Colonic mucosa (tissue), 4 donors: ENCODE data around the gene TSPYL4. TPM values are rescaled to one million over a fixed set of nuclear protein-coding genes. Genes with fewer than 3 reads are reported as not detected.

Experiments
- DNase-seq: peaks from one replicate; pipeline ENCODE4 v3.0.0-alpha.2; 2020
- H3K27ac ChIP-seq: fragments of 200-600 bp; one replicate; pipeline ENCODE4 v1.8.0; 2021
- H3K27me3 ChIP-seq: fragments of 200-600 bp; one replicate; pipeline ENCODE4 v1.8.0; 2021
- H3K36me3 ChIP-seq: fragments of 200-600 bp; one replicate; pipeline ENCODE4 v1.8.0; 2021
- H3K4me1 ChIP-seq: fragments of 200-600 bp; one replicate; pipeline ENCODE4 v1.8.0; 2021; ENCODE audit warnings: mild to moderate bottlenecking
- H3K4me3 ChIP-seq: fragments of 200-600 bp; one replicate; pipeline ENCODE4 v1.8.0; 2021
- H3K9ac ChIP-seq, 2 donors: one replicate each; pipeline ENCODE4 v1.7.0; 2013; ENCODE audit warnings: control low read depth in 2 of 2, low read depth in 2 of 2, low read length in 2 of 2
- H3K9me3 ChIP-seq: fragments of 200-600 bp; one replicate; pipeline ENCODE4 v1.8.0; 2021
- intact Hi-C: fragments of 100-400 bp; cut with DNase I; formaldehyde crosslinking; loops from one replicate; pipeline ENCODE4 v1.14.1; 2022
- total RNA-seq, 2 donors: library from RNA; stranded (reverse); fragmentation: NEBNext Ultra II Directional in 1 of 2; extraction: Animal tissue kit (Norgen Biotek cat#: 25700) in 1 of 2; gene quantifications; one replicate each; pipeline ENCODE4 v1.2.1, GENCODE V29; 2021
- TF ChIP-seq, protein P1 (sequence below): fragments of 200-600 bp; IDR thresholded peaks from one replicate; pipeline ENCODE4 v1.8.0; 2022; ENCODE audit warnings: antibody characterized with exemption, mild to moderate bottlenecking
- donor health status: healthy.
- donor health status: DM: no; HTN: no; CAD: no.
- donor health status: DM: no; HTN: no; CAD: no.

Gene TSPYL4
- total RNA-seq, 2 donors from 2014 or later = 7.0 to 8.3 TPM

DNA sequence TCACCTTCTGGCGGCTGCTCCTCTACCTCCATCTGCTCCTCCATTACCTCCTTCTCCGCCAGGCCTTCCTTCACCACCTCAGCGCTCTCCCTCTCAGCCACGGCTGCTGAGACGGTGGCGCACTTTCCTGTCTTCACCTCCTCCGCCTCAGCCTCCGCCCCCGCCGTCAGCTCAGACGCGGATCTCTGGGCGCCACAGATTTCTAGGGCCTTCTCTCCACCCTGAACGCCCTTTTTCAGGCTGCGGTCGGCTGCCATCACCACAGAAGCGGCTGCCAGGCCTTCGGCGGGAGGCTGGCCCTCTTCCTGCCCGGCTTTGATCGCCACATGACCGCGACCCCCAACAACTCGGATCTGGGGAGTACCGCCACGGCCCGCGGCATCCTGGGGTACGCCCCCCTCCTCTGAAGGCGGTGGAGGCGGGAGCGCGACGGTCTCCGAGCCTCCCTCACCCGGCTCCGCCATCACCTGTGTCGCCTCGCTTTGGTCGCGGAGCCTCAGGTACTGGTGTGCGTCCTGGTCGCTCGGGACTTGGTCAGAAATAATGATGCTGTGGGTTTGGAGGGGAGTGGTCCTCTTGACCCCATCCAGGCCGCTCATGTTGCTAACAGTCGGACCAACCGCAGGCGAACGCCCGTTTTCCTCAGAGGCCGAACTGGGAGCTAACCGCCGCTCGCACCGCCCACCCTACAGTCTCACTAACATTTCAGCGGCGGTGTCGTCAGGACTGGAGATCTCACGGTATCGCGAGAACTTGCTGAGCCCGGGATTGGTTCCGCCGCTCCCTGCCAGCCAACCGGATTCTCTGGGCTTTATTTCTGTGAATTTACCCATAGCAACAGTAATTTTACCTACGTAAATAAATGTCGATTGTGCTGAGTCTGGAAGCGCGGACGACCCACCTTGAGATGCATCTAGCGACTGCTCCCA lies 25.6 kb upstream of the TSPYL4 start, which contains the start of gene TSPYL1:
Gene TSPYL1 (minus strand): TSS at position 699 of the 929 bp plus-strand sequence. CDS start 100 bp downstream, at position 599.
- DNase-seq = peak; percentile 97
- Histone ChIP-seq H3K27me3 (no peaks in the 10 kb centered on the region), H3K36me3 (no peaks in the 10 kb centered on the region), H3K9me3 (no peaks in the 10 kb centered on the region), H3K4me1 (peaks cover 7% of the 10 kb centered on the region), H3K4me3 (peak within 1 kb of the TSS; percentile 88), H3K27ac (peak within 1 kb of the TSS; percentile 99), H3K9ac (peak within 1 kb of the TSS; percentile 94 to 98)
- TF ChIP-seq, protein P1, sequence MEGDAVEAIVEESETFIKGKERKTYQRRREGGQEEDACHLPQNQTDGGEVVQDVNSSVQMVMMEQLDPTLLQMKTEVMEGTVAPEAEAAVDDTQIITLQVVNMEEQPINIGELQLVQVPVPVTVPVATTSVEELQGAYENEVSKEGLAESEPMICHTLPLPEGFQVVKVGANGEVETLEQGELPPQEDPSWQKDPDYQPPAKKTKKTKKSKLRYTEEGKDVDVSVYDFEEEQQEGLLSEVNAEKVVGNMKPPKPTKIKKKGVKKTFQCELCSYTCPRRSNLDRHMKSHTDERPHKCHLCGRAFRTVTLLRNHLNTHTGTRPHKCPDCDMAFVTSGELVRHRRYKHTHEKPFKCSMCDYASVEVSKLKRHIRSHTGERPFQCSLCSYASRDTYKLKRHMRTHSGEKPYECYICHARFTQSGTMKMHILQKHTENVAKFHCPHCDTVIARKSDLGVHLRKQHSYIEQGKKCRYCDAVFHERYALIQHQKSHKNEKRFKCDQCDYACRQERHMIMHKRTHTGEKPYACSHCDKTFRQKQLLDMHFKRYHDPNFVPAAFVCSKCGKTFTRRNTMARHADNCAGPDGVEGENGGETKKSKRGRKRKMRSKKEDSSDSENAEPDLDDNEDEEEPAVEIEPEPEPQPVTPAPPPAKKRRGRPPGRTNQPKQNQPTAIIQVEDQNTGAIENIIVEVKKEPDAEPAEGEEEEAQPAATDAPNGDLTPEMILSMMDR = no peak
- intact Hi-C loops = loop anchor here (5.0 to 10.0 kb wide), 2 partner anchors 95 to 293 kb away; partner anchors contain the start of genes DSE and RWDD1

DNA sequence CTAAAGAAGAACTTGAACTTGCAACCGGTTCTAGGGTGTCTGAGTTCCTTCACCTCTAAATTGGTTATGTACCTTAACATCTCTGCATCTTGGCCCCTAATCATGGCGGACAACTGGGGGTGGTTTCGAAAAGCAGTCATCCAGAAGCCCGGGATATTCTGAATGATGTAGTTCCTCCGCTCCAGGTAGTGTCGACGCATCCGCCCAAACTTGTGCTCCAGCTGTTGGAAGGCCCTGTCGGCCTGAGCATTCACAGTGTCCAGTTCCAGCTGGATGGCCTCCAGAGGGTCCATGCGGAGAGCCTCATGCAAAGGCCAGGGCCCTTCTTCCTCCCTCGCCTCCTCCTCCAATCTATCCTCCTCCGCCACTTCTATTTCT lies 25.0 kb upstream of the TSPYL4 start:
- peaks cover 7% of the 10 kb centered on the region for H3K4me1 ChIP-seq
- peak; percentile 52 for DNase-seq

DNA sequence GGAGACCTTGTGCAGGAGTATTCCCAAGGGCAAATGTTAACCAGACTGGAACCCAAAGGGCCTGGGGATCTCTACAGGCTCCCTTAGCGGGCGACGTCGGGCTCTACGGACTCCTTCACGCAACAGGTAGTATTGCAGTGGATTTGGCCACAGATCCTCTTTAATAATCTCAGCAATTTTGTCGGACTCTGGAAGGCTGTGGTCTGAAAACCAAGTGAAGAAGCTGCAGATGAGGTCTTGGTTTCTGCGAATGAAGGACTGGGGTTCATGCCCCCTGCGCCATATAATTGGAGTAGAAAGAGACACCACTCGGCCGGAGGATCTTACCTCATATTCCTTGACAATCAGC lies 24.6 kb upstream of the TSPYL4 start:
- H3K36me3 ChIP-seq = no peaks in the 10 kb centered on the region
- peaks cover 7% of the 10 kb centered on the region for H3K4me1 ChIP-seq
- peak overlapping the region; percentile 99 for H3K27ac ChIP-seq
- no peaks in the 10 kb centered on the region for H3K27me3 ChIP-seq
- TF ChIP-seq, protein P1 = no peak
- H3K4me3 ChIP-seq = peak overlapping the region; percentile 88
- intact Hi-C loops = loop anchor here (5.0 kb wide), 1 partner anchor 294 kb away; the partner anchor contains the start of gene RWDD1
- H3K9ac ChIP-seq = peak overlapping the region; percentile 94 to 98
- DNase-seq = peak; percentile 20
- H3K9me3 ChIP-seq = no peaks in the 10 kb centered on the region

More for the DNA sequence above, 25.0 kb upstream of the TSPYL4 start:
- H3K4me3 ChIP-seq = peak overlapping the region; percentile 88
- H3K27me3 ChIP-seq = no peaks in the 10 kb centered on the region
- peak overlapping the region; percentile 99 for H3K27ac ChIP-seq
- H3K36me3 ChIP-seq = no peaks in the 10 kb centered on the region
- H3K9me3 ChIP-seq = no peaks in the 10 kb centered on the region
- intact Hi-C loops = loop anchor here (5.0 kb wide), 1 partner anchor 293 kb away; the partner anchor contains the start of gene RWDD1
- H3K9ac ChIP-seq = peak overlapping the region; percentile 94 to 98
- TF ChIP-seq, protein P1 = no peak

DNA sequence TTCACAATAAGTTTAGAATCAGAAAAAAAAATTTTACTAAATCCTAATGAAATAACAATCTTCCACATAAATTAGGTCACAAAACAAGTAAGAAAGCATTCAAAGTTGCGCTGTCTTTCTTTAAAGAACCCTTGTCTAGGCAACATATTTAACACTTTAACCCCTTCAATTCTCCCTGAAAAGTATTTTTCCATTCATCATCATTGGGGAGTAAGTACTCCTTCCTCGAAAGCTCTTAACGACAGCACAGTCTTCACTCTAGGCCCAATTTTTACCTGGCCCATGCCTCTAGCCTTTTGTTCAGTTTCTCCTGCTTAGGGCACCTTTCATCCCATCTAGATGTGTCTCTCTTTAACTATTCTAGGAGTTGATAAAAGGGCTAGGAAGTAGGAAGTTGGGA lies 23.2 kb upstream of the TSPYL4 start:
- H3K27me3 ChIP-seq = no peaks in the 10 kb centered on the region
- TF ChIP-seq, protein P1 = no peak
- DNase-seq = no peak
- H3K9me3 ChIP-seq = no peaks in the 10 kb centered on the region
- H3K4me1 ChIP-seq = peaks cover 7% of the 10 kb centered on the region
- peak overlapping the region; percentile 88 for H3K4me3 ChIP-seq
- intact Hi-C loops = loop anchor here (5.0 kb wide), 1 partner anchor 295 kb away; the partner anchor contains the start of gene RWDD1
- H3K36me3 ChIP-seq = no peaks in the 10 kb centered on the region
- H3K9ac ChIP-seq = peak overlapping the region in 1 of 2 donors; percentile 22
- no peak overlapping the region for H3K27ac ChIP-seq

DNA sequence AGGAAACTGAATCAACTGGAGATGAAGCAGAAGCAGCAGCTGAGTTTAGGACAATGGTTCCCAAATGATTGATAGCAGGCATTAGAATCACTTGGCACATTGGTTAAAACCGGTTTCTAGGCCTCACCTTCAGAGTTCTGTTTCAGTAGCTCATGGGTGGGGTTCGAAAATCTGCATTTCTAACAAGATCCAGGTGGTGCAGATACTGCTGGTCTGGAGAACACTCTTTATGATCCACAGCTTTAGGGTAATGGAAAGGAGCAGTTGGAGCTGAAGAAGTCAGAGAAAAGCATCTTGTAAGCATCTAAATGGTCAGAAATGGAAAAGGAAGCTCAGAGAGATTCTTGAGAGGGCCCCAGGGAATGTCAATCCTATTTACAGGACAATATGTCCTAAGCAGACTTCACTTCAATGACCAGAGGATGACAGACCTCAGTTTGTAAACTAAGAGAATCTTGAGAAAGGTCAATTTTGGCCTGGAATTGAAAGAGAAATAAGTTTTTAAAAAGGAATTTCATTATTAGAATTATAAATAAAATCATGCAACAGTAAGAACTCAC lies 17.4 kb upstream of the TSPYL4 start:
- Histone ChIP-seq H3K27me3 (no peaks in the 10 kb centered on the region), H3K9me3 (no peaks in the 10 kb centered on the region), H3K4me1 (no peaks in the 10 kb centered on the region), H3K9ac (no peak overlapping the region), H3K4me3 (no peak overlapping the region), H3K36me3 (no peaks in the 10 kb centered on the region), H3K27ac (no peak overlapping the region)
- TF ChIP-seq, protein P1 = no peak
- intact Hi-C loops = no loop called here
- no peak for DNase-seq
